ENCODE results near the gene GGT5. TPM values are rescaled to one million over a fixed set of nuclear protein-coding genes. Genes with fewer than 3 reads are reported as not detected.

GGT5 gene
- total and polyA plus RNA-seq, 12 donors = 4.3 to 67.4 (median 13.1) TPM

- H3K9me3 ChIP-seq = no peaks in the 10 kb centered on the region
- ATAC-seq (peak in 6 of 8 donors; percentile 1 to 27 (median 19)), DNase-seq (no peak)
- H3K4me3 ChIP-seq = no peak overlapping the region
- peak overlapping the region in 2 of 10 donors; percentile 7 to 36 for H3K27ac ChIP-seq
- peaks cover 0 to 17% (median 12%) of the 10 kb centered on the region in 9 donors for H3K4me1 ChIP-seq
- WGBS, 2 donors = 87 to 88% methylated on average over 14 of the region's 14 CpGs
- intact Hi-C loops (cut with DNase I) = loop anchor here in 3 of 10 donors (1.0 to 5.0 kb wide), 2 partner anchors 57 kb away; partner anchors contain the start of gene GGT5 (in 2 of the 3)
- TF ChIP-seq CTCF (IDR thresholded peaks at IDR 0.05) = no peak
- peaks cover 0 to 9% (median 0%) of the 10 kb centered on the region in 9 donors for H3K36me3 ChIP-seq
- H3K27me3 ChIP-seq = no peaks in the 10 kb centered on the region
Observed at GRCh38 chr22:24190159-24190540, 54.7 kb downstream of the GGT5 start.

DNA sequence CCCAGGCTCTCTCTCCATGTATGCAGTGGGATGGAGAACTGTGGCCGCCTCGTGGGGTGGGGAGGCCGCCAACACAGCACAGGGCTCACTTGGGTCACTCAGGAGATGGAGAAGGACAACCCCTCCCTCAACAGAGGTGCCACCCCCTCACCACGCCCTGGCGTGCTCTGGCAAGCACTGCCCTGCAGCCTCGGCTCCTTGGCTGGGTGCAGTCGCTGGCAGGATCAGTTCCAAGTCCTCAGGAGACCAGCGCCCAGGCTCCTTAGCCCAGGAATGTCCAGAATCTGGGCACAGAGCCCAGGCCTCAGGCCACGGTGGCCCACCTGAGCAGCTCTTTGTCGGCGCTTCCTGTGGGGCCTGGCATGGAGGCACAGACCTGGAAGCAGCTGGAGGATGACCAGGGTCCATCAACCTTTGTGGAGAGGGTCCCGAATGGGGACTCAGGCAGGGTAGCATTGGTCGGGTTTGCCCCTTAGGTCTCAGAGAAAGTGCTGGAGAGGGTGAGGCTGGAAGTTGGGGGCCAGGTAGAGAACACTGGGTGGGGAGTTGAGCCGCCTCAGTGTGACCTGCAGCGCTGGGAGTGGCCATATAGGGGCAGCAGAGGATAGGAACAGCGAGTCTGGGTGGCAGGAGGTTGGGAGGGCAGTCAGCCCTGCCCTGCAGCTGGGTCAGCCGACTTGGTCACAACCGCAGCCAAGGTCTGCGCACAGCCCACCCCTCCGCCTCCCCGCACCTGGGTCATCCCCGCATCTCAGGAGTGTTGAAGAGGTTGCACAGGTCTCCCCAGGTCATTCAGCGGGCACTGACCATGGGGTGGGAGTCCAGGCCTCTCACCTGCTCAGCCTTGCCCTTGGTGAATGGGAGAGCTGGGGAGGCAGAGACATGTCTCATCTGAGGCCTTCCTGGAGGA lies 55.4 kb downstream of the GGT5 start:
- 46 to 47% methylated on average over 23 of the region's 23 CpGs for WGBS, 2 donors
- H3K27ac ChIP-seq = peak overlapping the region in 2 of 10 donors; percentile 1 to 36
- peaks cover 0 to 17% (median 12%) of the 10 kb centered on the region in 9 donors for H3K4me1 ChIP-seq
- H3K9me3 ChIP-seq = no peaks in the 10 kb centered on the region
- peak; percentile 73 to 76 for DNase-seq
- peaks cover 0 to 12% (median 0%) of the 10 kb centered on the region in 9 donors for H3K36me3 ChIP-seq
- intact Hi-C loops (cut with DNase I) = loop anchor here (1.0 to 10.0 kb wide), 5 partner anchors 43 to 335 kb away; partner anchors contain the start of gene GGT5 (in 5 of the 10)
- TF ChIP-seq CTCF (IDR thresholded peaks at IDR 0.05) = peak; percentile 87 to 95 (median 91)
- no peak overlapping the region for H3K4me3 ChIP-seq
- no peaks in the 10 kb centered on the region for H3K27me3 ChIP-seq
- ATAC-seq = peak; percentile 83 to 95 (median 88)

GRCh38 chr22:24188705-24189248 lies 56.1 kb downstream of the GGT5 start:
- H3K36me3 ChIP-seq = peaks cover 0 to 12% (median 0%) of the 10 kb centered on the region in 9 donors
- intact Hi-C loops (cut with DNase I) = loop anchor here in 7 of 10 donors (2.0 to 10.0 kb wide), 4 partner anchors 44 to 336 kb away; partner anchors contain the start of gene GGT5 (in 3 of the 7)
- ATAC-seq (no peak), DNase-seq (no peak)
- H3K9me3 ChIP-seq = no peaks in the 10 kb centered on the region
- H3K27ac ChIP-seq = no peak overlapping the region
- TF ChIP-seq CTCF (IDR thresholded peaks at IDR 0.05) = no peak
- H3K4me3 ChIP-seq = no peak overlapping the region
- 77 to 81% methylated on average over 17 of the region's 17 CpGs for WGBS, 2 donors
- peaks cover 0 to 17% (median 12%) of the 10 kb centered on the region in 9 donors for H3K4me1 ChIP-seq
- H3K27me3 ChIP-seq = no peaks in the 10 kb centered on the region
